Stimulated activated CD4-positive, alpha-beta T cell treated with anti-CD3 and anti-CD28 coated beads, Interleukin-15, amount 100 ng/mL, for 1 hour (primary cell): ENCODE results near the gene IGF1R.

Experiments used
- DNase-seq, 2 donors: peaks; one replicate each; pipeline ENCODE4 v3.0.0-alpha.2; 2020; ENCODE audit warnings: low read depth in 1 of 2, low spot score in 1 of 2

Gene IGF1R

GRCh38 chr15:98648654-98649471, 524 bp downstream of the IGF1R start:
- peak in 1 of 2 donors; percentile 40 for DNase-seq

- peak; percentile 13 to 40 for DNase-seq
Measured at GRCh38 chr15:98649472-98650416, 1.4 kb downstream of the IGF1R start.

GRCh38 chr15:98650417-98651035, 2.2 kb downstream of the IGF1R start:
- DNase-seq, result peak; percentile 11 to 21

GRCh38 chr15:98651036-98651481, 2.7 kb downstream of the IGF1R start:
- no peak for DNase-seq

GRCh38 chr15:98651581-98652220, 3.4 kb downstream of the IGF1R start:
- no peak for DNase-seq

- no peak for DNase-seq
Measured at GRCh38 chr15:98653686-98654085, 5.3 kb downstream of the IGF1R start.

GRCh38 chr15:98654790-98655360, 6.5 kb downstream of the IGF1R start:
- no peak for DNase-seq

- DNase-seq, result no peak
Measured at GRCh38 chr15:98655732-98656131, 7.4 kb downstream of the IGF1R start.

- no peak for DNase-seq
Measured at GRCh38 chr15:98657721-98658120, 9.4 kb downstream of the IGF1R start.

GRCh38 chr15:98658831-98659699, 10.7 kb downstream of the IGF1R start:
- DNase-seq, result no peak

- DNase-seq, result no peak
Measured at GRCh38 chr15:98660055-98660454, 11.7 kb downstream of the IGF1R start.

GRCh38 chr15:98663045-98663444, 14.7 kb downstream of the IGF1R start:
- no peak for DNase-seq

- DNase-seq, result no peak
Measured at GRCh38 chr15:98663606-98664005, 15.3 kb downstream of the IGF1R start.

GRCh38 chr15:98666441-98666840, 18.1 kb downstream of the IGF1R start:
- no peak for DNase-seq

GRCh38 chr15:98666841-98667240, 18.5 kb downstream of the IGF1R start:
- no peak for DNase-seq

- DNase-seq, result no peak
Measured at GRCh38 chr15:98667521-98668179, 19.3 kb downstream of the IGF1R start.

GRCh38 chr15:98668566-98669308, 20.4 kb downstream of the IGF1R start:
- peak in 1 of 2 donors; percentile 31 for DNase-seq

- no peak for DNase-seq
Measured at GRCh38 chr15:98669638-98670037, 21.3 kb downstream of the IGF1R start.
